Hepatocyte (in vitro differentiated cells): ENCODE data around the gene FARP1.

ENCODE experiments used
- EZH2phosphoT487 ChIP-seq: fragments of 200-600 bp; sonication (generic); IDR thresholded peaks from one replicate; pipeline ENCODE4 v1.6.1; 2018; ENCODE audit warnings: antibody characterized with exemption, mild to moderate bottlenecking, low read depth, moderate library complexity; ENCODE audit not compliant: unreplicated experiment, severe bottlenecking
- TF ChIP-seq, protein P1 (sequence below): fragments of 200-600 bp; sonication (generic); IDR thresholded peaks from 2 replicates; pipeline ENCODE4 v1.5.1; 2016; ENCODE audit warnings: antibody characterized with exemption, mild to moderate bottlenecking; ENCODE audit not compliant: poor library complexity

DNA sequence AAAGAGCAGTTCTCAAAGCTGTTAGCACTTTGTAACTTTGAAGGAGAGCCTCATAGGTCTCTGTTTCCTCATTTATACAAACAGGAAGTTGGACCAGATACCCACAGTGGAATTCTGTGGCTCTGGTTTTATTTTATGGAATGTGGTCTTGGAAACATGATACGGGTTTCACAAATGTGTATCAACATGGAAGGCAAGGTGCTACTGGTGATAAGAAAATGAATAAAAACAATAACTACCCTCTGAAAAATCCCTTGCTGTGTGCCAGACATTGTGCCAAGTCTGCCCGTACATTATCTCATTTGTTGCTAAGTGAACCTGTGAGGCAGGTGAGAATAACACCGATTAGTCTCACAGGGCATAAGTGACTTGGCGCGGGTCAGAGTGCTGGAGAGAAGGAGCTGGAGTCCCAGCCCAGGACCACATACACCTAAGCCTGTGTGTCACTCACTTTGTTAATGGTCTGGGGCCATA, 79.2 kb downstream of the FARP1 start:
- TF ChIP-seq, protein P1, sequence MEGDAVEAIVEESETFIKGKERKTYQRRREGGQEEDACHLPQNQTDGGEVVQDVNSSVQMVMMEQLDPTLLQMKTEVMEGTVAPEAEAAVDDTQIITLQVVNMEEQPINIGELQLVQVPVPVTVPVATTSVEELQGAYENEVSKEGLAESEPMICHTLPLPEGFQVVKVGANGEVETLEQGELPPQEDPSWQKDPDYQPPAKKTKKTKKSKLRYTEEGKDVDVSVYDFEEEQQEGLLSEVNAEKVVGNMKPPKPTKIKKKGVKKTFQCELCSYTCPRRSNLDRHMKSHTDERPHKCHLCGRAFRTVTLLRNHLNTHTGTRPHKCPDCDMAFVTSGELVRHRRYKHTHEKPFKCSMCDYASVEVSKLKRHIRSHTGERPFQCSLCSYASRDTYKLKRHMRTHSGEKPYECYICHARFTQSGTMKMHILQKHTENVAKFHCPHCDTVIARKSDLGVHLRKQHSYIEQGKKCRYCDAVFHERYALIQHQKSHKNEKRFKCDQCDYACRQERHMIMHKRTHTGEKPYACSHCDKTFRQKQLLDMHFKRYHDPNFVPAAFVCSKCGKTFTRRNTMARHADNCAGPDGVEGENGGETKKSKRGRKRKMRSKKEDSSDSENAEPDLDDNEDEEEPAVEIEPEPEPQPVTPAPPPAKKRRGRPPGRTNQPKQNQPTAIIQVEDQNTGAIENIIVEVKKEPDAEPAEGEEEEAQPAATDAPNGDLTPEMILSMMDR: no peak
- no peak for TF ChIP-seq EZH2phosphoT487
